HK-2 (cell line): ENCODE measurements around the gene ARL8B.

Experiments used
- DNase-seq: peaks from one replicate; pipeline ENCODE4 v3.0.0-alpha.2; 2018; ENCODE audit not compliant: unreplicated experiment

Gene ARL8B

GRCh38 chr3:5186089-5186857, 64.2 kb downstream of the ARL8B start:
- no peak for DNase-seq

- peak; percentile 15 for DNase-seq
Measured at GRCh38 chr3:5186858-5187155, 64.7 kb downstream of the ARL8B start.

GRCh38 chr3:5187156-5187919, 65.2 kb downstream of the ARL8B start, which contains the start of gene EDEM1:
TSS of gene EDEM1 (plus strand) at chr3:5187707. CDS start at chr3:5187806, 99 bp downstream.
- peak; percentile 96 for DNase-seq

GRCh38 chr3:5187920-5188418, 65.9 kb downstream of the ARL8B start:
- peak; percentile 42 for DNase-seq

GRCh38 chr3:5188419-5189221, 66.5 kb downstream of the ARL8B start:
- peak; percentile 30 for DNase-seq

- DNase-seq, result no peak
Measured at GRCh38 chr3:5190147-5190791, 68.2 kb downstream of the ARL8B start.

GRCh38 chr3:5191555-5192304, 69.6 kb downstream of the ARL8B start:
- no peak for DNase-seq

- DNase-seq, result no peak
Measured at GRCh38 chr3:5192571-5193365, 70.7 kb downstream of the ARL8B start.

GRCh38 chr3:5194341-5194740, 72.2 kb downstream of the ARL8B start:
- DNase-seq, result no peak

- peak; percentile 11 for DNase-seq
Measured at GRCh38 chr3:5194801-5195509, 72.9 kb downstream of the ARL8B start.

GRCh38 chr3:5195605-5196004, 73.5 kb downstream of the ARL8B start:
- DNase-seq, result peak; percentile 25

- DNase-seq, result no peak
Measured at GRCh38 chr3:5197022-5197421, 74.9 kb downstream of the ARL8B start.

GRCh38 chr3:5197470-5198312, 75.6 kb downstream of the ARL8B start:
- DNase-seq, result no peak

- no peak for DNase-seq
Measured at GRCh38 chr3:5198313-5198677, 76.2 kb downstream of the ARL8B start.

GRCh38 chr3:5198986-5199731, 77.1 kb downstream of the ARL8B start:
- DNase-seq, result no peak

- DNase-seq, result no peak
Measured at GRCh38 chr3:5201536-5201935, 79.4 kb downstream of the ARL8B start.

- no peak for DNase-seq
Measured at GRCh38 chr3:5202222-5202621, 80.1 kb downstream of the ARL8B start.
